Activated CD4-positive, CD25-positive, alpha-beta regulatory T cell treated with anti-CD3 and anti-CD28 coated beads, Interleukin-2, amount 50 U/mL, for 24 hours (primary cell): ENCODE results near the gene CYP3A4.
"Not testable (repeated sequence)": the region's sequence is repeated elsewhere in the genome, so short reads cannot be mapped to it uniquely, and the experiment has no call there.

ENCODE experiments used
- ATAC-seq, 2 donors: fragments of 150-1000 bp; cut with Tn5 transposase; one replicate each; pipeline ENCODE4 v1.10.0; 2021; ENCODE audit warnings: mild to moderate bottlenecking in 1 of 2, moderate library complexity in 1 of 2

The CYP3A4 gene

DNA sequence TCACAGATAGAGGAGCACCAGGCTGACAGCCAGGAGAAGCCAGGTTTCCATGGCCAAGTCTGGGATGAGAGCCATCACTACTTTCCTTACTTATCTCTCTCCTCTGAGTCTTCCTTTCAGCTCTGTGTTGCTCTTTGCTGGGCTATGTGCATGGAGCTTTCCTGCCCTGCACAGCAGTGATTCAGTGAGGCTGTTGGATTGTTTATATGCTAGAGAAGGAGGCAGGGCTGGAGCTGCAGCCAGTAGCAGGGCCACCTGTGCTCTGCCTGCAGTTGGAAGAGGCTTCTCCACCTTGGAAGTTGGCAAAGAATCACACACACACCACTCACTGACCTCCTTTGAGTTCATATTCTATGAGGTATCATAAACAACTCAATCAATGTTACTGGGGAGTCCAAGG lies at the start of gene CYP3A4:
Gene CYP3A4, minus strand, starts transcription at position 178 of the 400 bp plus-strand sequence. Its CDS starts 103 bp downstream, at position 75.
- no peak for ATAC-seq

DNA sequence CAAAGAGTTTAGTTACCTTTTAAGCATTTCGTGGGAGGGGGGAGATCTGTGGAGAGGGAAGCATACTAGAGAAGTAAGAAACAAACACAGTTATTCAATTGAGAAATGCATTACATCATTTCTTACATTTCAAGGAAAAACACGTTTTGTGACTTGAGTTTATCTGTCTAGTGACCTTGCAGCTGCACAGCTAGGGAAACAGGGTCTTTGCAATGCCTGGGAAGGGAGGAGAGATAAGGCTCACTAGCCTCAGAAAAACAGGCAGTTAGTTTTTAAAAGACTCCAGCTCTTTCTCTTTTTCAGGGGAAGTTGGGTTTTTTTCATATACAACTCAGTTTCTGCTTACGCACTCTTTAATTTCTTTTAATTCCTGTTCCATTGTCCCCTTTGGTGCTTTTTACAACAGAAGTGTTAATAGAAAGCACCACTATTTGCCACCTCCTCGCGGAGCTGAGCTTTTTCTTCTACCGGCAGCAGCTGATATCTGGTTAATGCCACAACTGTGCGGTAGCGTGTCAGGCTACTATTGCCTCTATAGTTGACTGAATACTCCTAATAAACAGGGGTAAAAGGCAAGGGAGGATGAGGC lies 49.4 kb upstream of the CYP3A4 start:
- ATAC-seq, result no peak

DNA sequence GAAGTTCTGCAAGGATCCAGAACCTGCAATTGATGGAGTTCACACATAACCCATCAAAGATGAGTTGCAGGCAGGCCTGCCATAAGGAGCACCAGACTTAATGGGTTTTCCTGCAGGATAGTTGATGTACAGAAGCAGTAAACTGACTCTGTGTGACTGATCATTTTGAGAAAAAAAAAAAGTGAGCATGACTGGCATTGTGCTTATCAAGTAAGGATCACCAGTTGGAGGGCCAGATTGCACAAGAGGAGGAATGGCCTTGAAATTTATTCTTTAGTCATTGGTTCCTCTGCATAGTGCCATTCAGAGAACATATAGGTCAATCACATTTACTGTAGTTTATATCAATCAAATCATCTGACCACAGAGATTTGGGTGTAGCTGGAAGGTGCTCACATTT lies 47.6 kb upstream of the CYP3A4 start:
- ATAC-seq, result no peak

DNA sequence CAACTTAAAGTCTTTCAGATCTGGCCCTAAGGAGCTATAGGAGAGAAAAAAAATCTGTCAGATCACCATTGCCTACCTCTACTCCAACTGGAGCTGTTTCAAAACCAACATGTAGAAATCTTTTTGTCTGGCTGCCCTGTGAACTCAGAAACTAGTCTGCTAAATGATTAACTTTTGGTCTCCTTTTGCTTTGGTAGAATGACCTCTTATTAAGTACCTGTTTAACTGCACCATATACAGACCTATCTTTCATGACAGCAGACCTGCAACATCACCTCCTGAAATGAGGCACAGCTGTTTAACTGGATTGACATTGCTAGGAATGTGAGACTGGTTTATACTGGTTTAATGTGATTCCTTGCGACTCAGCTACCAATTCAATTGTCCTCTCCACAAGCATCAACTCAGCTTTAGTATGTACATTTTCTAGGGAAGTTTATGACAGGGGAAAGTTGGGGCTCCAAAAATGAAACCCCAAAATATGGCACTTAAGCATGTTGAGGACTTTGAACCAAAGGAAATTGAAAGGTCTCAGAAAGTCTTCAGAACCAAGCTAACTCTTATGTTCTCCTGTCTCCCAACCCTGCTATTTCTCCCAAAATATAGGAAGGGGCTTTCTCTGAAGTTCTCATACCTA lies 45.7 kb upstream of the CYP3A4 start:
- ATAC-seq, result no peak

DNA sequence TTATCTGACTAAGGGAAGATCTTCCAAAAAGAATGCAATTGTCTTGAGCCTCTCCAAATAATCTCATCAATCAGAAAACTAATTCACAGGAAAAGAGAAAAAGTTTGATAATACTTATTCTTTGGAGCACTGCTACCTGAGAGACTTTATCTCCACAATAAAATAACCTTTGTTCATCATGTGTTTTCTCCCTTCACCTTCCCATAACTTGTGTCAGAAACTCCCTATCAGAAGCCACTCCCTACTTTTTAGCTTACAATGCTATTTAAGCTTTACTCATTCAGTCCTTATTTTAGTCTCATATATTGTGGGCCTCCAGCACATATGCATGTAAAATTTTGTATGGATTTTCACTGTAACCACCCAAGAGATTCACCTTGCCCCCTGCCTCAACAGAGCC lies 44.8 kb upstream of the CYP3A4 start:
- no peak for ATAC-seq

DNA sequence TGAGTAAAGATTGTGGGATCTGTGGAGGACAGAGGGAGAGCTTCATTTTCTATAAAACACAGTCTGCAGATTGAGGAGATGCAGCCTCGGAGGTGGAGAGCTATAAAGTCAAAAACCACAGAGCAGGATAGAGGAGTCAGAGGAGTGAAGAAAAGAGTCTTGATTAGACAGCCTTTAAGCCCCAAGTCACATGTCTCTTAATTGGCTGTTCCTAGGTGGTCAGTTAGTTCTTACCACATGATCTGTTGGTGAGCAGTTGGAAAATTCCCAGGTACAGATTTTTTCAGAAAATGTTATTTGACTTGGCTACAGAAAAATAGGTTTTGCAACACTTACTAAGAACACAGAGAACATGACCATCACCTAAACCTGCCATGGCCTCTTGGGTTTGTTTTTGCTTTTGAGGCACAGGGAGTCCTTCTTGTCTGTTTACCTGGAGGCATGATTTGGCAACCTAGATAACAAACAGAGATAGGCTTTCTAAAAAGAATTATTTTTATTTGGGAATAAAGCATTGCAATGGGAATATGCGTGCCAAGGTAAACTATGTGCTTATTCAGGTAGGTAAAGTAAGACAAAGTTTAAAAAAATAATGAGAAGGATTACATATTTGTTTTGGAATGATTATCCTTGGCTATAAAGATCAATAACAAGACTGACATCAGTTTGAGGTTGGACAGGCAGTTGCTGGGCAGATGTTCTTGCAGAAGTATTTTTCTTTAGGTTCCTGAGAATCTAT lies 43.2 kb upstream of the CYP3A4 start:
- ATAC-seq, result no peak

DNA sequence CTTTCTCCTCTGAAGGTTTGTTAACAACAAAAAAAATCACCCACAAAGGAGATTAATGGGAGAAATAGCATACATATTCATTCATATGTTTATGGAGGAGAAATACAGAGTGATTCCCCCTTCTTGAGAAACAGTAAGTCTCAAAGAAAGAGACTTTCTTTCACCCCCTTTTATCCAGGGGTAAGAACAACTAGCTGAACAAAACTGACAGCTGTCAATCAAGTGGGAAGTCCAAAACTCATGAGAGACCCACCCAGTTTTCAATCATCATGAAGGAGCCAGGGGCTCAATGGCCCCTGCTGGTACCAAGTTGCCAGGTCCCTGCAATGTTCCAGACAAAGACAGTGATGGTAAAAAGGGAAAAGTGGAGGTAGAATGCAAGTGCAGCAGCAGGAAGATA lies 41.9 kb upstream of the CYP3A4 start:
- no peak for ATAC-seq

DNA sequence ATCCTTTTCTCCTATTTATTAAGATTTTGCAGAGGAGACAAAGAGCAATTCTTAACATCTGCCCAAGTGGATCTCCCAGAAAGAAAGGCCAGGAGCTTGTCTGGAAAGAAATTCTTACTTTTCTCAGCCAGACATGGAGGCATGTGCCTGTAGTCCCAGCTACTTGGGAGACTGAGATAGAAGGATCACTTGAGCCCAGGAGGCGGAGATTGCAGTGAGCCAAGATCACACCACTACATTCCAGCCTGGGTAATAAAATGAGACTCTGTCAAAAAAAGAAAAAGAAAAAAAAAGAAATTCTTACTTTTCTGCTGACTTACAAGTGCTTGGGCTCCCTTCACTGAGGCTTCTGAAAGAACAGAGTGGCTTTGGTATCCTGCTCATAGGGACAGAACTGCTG lies 41.5 kb upstream of the CYP3A4 start:
- ATAC-seq, result no peak

DNA sequence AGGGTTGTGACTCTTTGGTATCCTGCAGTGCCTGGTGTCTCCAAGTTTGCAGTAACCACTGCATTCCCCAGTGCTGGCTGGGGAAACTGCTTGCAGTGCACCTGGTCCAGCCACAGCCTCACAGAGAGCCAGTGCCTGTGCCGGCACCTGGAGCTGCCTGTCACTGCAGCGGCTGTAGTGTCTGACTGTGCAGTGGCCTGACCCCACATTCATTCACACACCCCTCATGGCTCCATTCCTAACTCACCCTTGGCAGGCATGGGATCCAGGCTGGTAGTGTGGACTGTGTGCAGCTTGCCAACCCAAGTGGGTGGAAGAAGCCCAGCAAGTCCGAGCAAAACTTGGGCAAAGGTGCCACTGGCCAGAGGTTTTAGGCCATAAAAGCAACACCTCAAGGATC lies 40.1 kb upstream of the CYP3A4 start:
- no peak for ATAC-seq

DNA sequence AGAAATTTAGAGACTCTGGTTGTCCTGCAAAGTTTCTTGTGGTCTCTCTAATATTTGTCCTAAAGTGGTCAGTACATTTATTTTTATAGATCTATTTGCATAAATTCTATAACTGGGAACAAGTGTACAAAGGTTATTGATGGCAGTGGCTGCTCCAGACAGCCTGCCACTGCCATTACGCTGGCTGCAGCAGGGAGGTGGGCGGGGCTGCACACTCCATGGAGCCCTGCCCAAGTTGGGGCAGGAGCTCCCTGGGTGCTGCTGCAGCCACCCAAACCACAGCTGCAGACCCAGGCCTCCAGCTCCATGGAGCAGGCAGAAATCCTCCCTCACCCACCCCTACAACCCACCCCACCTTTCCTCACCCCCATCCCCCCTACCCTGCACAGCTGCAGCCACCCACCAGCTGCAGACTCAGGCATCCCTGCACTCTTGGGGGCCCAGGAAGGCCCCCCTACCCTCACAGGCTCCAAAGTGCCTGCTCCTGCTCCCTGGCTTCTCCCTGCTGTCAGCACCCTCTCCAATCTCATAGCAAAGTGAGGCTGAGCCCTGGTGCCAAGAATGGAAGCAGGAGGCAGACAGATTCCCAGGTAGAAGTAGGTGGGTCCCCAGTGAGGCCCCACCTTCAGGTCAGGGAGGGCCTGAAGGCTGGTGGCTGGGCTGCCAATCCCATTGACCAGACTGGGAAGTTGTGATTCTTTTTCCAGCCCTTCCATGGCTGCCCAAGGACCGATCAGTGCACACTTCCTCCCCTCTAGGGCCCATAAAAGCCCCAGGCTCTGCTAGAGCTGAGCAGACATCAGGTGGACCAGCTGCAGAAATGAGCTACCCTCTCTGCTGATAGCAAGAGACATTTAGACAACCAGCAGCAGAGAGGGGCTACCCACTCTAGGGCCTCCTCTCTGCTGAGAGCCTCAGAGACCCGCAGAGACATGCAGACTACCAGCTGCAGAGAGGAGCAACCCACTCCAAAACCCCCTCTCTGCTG lies 39.0 kb upstream of the CYP3A4 start:
- ATAC-seq, result no peak

DNA sequence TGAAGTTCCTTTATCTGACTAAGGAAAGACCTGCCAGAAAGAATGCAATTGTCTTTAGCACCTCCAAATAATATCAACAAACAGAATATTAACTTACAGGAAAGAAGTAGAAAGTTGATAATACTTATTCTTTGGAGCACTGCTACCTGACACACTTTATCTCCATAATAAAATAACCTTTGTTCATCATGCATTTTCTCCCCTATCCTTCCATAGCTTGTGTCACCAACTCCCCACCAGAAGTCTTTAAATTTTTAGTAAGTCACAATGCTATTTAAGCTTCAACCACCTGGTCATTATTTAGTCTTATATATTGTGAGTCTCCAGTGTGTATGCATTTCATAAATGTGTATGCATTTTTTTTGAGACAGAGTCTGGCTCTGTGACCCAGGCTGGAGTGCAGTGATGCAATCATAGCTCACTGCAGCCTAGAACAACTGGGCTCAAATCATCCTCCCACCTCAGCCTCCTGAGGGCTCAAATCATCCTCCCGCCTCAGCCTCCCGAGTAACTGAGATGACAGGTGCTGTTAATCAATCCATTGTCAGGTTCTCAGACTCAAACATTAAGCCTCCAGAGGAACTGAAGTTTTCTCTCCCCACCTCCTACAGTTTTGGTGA lies 36.5 kb upstream of the CYP3A4 start:
- no peak for ATAC-seq

DNA sequence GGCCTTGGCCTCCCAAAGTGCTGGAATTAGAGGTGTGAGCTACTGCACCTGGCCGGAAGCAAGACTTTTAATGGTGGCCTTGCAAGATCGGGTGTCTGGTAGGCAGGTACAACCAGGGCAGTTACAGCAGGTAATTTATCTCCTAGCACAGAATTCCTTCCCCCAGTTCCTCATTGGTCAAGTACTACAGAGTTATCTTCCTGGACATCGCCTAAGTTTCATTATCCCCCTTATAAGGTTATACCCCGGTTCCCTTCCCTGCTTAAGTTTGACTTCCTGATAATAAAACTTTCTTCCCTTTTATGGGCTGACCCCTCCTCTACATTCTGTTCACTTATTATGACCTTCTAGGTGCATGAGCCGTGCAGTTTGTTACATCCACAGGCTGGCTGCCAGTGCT lies 24.8 kb upstream of the CYP3A4 start:
- no peak for ATAC-seq

DNA sequence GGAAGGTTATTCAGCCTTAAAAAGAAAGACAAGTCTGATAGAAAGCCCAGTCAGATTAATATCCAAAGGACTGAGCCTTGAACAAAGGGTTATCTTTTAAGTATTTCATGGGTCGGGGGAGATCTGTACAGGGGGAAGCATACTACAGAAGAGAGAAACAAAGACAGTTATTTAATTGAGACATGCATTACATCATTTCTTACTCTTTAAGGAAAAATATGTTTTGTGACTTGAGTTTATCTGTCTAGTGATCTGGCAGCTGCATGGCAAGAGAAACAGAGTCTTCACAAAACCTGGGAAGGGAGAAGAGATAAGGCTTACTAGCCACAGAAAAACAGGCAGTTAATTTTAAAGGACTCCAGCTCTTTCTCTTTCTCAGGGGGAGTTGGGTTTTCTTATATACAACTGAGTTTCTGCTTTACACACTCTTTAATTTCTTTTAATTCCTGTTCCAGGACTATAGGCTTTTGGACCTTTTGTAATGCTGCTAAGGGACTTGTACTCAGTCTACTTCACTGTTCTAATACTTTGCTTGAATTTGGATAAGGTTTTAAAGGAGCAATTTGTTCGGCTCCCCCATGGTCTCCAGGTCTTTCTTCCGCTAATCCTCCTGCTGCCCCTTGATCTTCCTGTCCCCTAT lies 23.0 kb upstream of the CYP3A4 start:
- ATAC-seq, result no peak

DNA sequence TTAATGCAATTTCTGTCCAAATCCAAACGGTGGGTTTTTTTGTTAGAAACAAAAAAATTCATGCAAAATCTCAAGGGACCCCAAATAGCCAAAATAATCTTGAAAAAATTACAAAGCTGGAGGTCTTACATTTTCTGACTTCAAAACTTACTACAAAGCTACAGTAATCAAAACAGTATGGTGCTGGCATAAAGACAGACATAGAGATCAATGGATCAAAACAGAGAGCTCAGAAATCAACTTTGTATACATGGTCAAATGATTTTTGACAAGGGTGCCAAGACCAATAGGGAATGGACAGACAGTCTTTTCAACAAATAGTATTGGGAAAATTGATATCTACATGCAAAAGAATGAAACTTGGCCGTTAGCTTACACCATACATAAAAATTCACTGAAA lies 21.7 kb upstream of the CYP3A4 start:
- no peak for ATAC-seq

DNA sequence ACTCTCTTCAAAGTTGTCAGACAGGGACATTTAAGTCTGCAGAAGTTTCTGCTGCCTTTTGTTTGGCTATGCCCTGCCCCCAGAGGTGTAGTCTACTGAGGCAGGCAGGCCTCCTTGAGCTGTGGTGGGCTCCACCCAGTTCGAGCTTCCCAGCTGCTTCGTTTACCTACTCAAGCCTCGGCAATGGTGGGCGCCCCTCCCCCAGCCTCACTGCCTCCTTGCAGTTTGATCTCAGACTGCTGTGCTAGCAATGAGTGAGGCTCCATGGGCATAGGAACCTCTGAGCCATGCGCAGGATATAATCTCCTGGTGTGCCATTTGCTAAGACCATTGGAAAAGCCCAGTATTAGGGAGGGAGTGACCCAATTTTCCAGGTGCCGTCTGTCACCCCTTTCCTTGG lies 19.1 kb upstream of the CYP3A4 start:
- not testable (repeated sequence) for ATAC-seq

DNA sequence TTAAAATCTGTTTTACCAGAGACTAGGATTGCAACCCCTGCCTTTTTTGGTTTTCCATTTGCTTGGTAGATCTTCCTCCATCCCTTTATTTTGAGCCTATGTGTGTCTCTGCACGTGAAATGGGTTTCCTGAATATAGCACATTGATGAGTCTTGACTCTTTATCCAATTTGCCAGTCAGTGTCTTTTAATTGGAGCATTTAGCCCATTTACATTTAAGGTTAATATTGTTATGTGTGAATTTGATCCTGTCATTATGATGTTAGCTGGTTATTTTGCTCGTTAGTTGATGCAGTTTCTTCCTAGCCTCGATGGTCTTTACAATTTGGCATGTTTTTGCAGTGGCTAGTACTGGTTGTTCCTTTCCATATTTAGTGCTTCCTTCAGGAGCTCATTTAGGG lies 17.4 kb upstream of the CYP3A4 start:
- ATAC-seq, result not testable (repeated sequence)

DNA sequence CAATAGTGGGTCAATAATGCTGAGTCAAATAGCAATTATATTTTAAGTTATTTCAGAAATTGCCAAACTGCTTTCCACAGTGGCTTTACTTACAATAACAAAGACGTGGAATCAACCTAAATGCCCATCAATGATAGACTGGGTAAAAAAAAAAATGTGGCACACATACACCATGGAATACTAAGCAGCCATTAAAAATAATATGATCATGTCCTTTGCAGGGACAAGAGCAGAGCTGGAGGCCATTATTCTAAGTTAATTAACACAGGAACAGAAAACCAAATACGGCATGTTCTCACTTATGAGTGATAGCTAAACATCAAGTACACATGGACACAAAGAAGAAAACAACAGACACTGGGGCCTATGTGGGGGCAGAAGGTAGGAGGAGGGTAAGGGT lies 15.0 kb upstream of the CYP3A4 start:
- ATAC-seq, result no peak

DNA sequence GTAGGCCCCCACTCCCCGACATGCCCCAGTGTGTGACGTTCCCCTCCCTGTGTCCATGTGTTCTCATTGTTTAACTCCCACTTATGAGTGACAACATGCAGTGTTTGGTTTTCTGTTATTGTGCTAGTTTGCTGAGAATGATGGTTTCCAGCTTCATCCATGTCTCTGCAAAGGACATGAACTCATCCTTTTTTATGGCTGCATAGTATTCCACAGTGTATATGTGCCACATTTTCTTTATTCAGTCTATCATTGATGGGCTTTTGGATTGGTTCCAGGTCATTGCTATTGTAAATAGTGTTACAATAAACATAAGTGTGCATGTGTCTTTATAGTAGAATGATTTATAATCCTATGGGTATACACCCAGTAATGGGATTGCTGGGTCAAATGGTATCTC lies 11.9 kb upstream of the CYP3A4 start:
- ATAC-seq, result not testable (repeated sequence)

DNA sequence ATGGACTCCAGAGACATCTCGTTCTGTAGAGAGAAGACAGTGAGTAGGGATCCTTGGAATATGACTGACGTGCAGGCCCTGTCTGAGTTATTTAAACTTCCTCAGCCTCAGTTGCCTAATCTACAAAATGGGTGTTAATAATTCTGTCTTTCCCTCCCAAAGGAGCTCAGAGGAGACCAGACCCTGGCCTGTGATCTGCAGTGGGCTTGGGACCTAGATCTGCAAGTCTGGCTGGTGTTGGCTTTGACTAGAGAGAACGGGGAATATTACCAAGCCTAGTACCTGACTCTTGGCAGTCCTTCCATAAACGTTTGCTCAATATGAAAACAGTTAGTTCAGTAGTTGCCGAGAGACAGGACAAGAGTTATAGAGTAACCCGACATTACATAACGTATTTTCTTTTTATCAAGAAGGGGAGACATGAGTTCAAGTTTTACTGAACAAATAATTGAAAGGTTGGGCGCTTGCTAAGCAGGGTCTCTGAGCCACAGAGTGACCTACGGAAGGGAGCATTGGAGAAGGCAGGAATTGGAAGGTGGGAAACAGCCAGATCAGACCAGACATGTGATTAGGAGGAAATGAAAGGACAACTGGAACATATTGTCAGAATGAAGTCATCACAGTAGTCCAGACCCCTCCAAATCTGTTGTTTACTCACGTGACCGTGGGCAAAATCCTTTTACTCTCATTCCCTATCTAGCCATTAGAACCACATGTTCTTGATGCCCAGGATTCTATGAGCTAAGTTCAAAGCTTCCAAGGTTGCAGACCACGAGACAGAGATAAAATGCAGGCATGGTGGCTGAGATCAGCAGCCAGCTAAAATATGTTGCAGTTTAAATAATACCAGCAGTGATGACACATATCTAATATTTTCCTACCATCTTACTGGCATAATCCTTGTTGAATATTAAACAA lies 10.9 kb upstream of the CYP3A4 start:
- ATAC-seq, result no peak

DNA sequence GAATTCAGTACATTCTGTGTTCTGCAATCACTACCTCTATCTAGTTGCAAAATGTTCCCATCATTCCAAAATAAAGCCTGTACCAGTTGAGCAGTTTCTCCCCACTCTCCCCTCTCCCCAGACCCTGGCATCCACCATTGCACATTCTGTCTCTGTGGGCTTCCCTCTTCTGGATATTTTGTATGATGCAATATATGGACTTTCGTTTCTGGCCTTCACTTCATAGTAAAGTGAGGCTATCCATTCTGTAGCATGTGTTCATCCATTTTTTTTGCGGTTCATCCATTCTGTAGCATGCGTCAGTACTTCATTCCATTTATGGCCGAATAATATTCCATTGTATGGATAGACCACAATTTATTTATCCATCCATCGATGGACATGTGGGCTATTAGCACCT lies 9.5 kb upstream of the CYP3A4 start:
- ATAC-seq, result no peak

DNA sequence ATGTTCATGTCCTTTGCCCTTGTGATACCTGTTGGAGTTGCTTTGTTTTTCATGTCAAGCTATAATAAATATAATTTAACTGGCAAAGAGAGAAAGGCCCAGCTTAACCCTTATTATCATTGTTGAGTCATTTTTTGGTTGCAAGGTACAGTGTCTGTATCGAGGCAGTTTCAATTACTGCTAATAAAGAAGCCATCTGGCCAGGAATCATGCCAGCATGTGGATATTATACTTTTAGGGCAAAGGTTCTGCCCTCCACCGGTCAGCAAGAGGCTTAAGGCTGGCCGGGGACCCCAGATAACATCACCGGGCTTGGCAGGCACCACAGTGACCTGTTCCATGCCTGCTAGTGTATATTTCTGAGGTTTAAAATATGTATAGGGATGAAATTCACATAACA lies 9.0 kb upstream of the CYP3A4 start:
- no peak for ATAC-seq
